ENCODE measurements around the gene KIZ.
A peak's percentile ranks its signal among the peaks of the same experiment; 100 is the strongest.

The KIZ gene

DNA sequence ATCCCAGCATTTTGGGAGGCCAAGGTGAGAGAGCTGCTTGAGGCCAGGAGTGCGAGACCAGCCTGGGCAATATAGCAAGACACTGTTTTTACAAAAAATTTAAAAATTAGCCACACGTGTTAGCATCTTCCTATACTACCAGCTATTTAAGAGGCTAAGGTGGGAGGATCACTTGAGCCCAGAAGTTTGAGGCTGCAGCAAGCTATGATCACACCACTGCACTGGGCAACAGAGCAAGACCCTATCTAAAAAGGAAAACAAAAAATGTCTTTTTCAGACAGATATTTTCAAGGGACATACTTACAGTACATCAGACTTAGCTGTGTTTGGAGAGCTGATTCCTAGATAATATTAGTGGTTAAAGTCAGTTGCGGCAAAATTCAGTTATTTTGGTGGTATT is 104.3 kb downstream of the KIZ start:
- H3K9me3 ChIP-seq (ENCODE audit: control insufficient read depth, insufficient read depth, low read length): no peaks in the 10 kb centered on the region
- no peak overlapping the region for H3K9ac ChIP-seq (ENCODE audit: low read depth, low read length)
- no peak overlapping the region for H3K27ac ChIP-seq (ENCODE audit: low read depth, low read length)
- peaks cover 37% of the 10 kb centered on the region for H3K4me1 ChIP-seq (ENCODE audit: control insufficient read depth, insufficient read depth, low read length)
- H3K36me3 ChIP-seq (ENCODE audit: control insufficient read depth, insufficient read depth, low read length): peaks cover 34% of the 10 kb centered on the region
- H3K4me3 ChIP-seq (ENCODE audit: low read depth, low read length): no peak overlapping the region
- H3K27me3 ChIP-seq (ENCODE audit: control insufficient read depth, insufficient read depth, low read length): no peaks in the 10 kb centered on the region

- Histone ChIP-seq H3K27ac (ENCODE audit: low read depth, low read length) (no peak overlapping the region), H3K4me3 (ENCODE audit: low read depth, low read length) (no peak overlapping the region), H3K36me3 (ENCODE audit: control insufficient read depth, insufficient read depth, low read length) (peaks cover 34% of the 10 kb centered on the region), H3K9ac (ENCODE audit: low read depth, low read length) (no peak overlapping the region), H3K4me1 (ENCODE audit: control insufficient read depth, insufficient read depth, low read length) (peaks cover 37% of the 10 kb centered on the region), H3K9me3 (ENCODE audit: control insufficient read depth, insufficient read depth, low read length) (no peaks in the 10 kb centered on the region), H3K27me3 (ENCODE audit: control insufficient read depth, insufficient read depth, low read length) (no peaks in the 10 kb centered on the region)
These were observed 104.8 kb downstream of the KIZ start for GRCh38 chr20:21230686-21231085.

- H3K36me3 ChIP-seq (ENCODE audit: control insufficient read depth, insufficient read depth, low read length): peaks cover 31% of the 10 kb centered on the region
- no peak overlapping the region for H3K4me3 ChIP-seq (ENCODE audit: low read depth, low read length)
- H3K9ac ChIP-seq (ENCODE audit: low read depth, low read length): no peak overlapping the region
- no peaks in the 10 kb centered on the region for H3K27me3 ChIP-seq (ENCODE audit: control insufficient read depth, insufficient read depth, low read length)
- H3K27ac ChIP-seq (ENCODE audit: low read depth, low read length): peak overlapping the region; percentile 40
- peaks cover 34% of the 10 kb centered on the region for H3K4me1 ChIP-seq (ENCODE audit: control insufficient read depth, insufficient read depth, low read length)
- no peaks in the 10 kb centered on the region for H3K9me3 ChIP-seq (ENCODE audit: control insufficient read depth, insufficient read depth, low read length)
These were observed 106.8 kb downstream of the KIZ start for GRCh38 chr20:21232546-21233280.

DNA sequence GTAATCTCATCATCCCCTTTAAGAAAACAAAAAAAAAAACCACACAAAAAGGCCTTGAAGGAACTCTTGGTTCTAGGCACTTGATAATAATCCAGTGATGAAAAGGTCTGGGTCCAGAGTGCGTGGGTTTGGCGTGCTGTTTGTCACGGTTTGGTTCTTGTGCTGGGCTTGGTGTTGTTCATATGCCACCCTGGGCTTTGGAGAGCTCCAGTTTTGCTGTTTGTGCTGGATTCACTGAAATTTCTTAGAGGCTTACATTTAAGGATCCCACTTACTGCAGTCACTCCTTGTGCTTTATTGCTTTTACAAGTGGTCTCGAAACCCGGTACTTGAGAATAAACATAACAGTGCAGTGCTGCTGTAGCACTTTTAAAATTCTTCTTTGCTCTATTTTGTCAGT is 108.4 kb downstream of the KIZ start:
- H3K27ac ChIP-seq (ENCODE audit: low read depth, low read length): no peak overlapping the region
- H3K9ac ChIP-seq (ENCODE audit: low read depth, low read length): no peak overlapping the region
- peaks cover 31% of the 10 kb centered on the region for H3K36me3 ChIP-seq (ENCODE audit: control insufficient read depth, insufficient read depth, low read length)
- H3K4me1 ChIP-seq (ENCODE audit: control insufficient read depth, insufficient read depth, low read length): peaks cover 34% of the 10 kb centered on the region
- H3K27me3 ChIP-seq (ENCODE audit: control insufficient read depth, insufficient read depth, low read length): no peaks in the 10 kb centered on the region
- H3K4me3 ChIP-seq (ENCODE audit: low read depth, low read length): no peak overlapping the region
- H3K9me3 ChIP-seq (ENCODE audit: control insufficient read depth, insufficient read depth, low read length): no peaks in the 10 kb centered on the region

DNA sequence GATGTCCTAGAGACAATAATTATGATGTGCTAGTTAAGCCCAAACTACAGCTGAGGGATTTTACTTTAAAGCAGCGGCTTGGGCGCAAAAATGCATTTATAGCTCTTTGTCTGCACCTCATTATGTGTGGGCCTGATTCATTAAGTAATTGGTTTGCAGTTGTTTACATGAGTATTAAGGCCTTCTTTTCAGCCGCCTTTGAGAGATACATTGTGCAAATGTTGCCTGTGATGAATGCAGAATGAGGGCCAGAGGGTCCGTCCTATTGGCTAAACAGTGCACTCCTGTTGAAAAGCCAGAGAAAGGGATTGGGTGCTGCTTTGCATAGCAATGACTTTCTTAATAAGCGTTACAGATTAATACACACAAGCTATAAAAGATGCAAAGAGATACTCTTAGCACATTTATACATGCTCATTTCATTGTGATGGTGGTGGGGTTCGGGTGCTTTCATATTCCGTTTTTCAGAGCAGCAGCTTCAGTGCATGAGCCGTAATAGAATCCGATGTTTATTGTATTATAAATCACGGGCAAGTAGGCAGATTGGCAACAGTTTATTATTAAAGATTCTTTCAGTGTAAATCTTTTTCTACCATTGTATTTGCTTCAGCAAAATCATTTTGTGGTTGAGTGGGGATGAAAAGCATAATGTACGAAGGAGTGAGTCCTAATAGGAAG is 109.1 kb downstream of the KIZ start:
- no peak overlapping the region for H3K27ac ChIP-seq (ENCODE audit: low read depth, low read length)
- H3K4me3 ChIP-seq (ENCODE audit: low read depth, low read length): no peak overlapping the region
- H3K27me3 ChIP-seq (ENCODE audit: control insufficient read depth, insufficient read depth, low read length): no peaks in the 10 kb centered on the region
- H3K4me1 ChIP-seq (ENCODE audit: control insufficient read depth, insufficient read depth, low read length): peaks cover 34% of the 10 kb centered on the region
- H3K36me3 ChIP-seq (ENCODE audit: control insufficient read depth, insufficient read depth, low read length): peaks cover 26% of the 10 kb centered on the region
- H3K9ac ChIP-seq (ENCODE audit: low read depth, low read length): no peak overlapping the region
- H3K9me3 ChIP-seq (ENCODE audit: control insufficient read depth, insufficient read depth, low read length): no peaks in the 10 kb centered on the region

DNA sequence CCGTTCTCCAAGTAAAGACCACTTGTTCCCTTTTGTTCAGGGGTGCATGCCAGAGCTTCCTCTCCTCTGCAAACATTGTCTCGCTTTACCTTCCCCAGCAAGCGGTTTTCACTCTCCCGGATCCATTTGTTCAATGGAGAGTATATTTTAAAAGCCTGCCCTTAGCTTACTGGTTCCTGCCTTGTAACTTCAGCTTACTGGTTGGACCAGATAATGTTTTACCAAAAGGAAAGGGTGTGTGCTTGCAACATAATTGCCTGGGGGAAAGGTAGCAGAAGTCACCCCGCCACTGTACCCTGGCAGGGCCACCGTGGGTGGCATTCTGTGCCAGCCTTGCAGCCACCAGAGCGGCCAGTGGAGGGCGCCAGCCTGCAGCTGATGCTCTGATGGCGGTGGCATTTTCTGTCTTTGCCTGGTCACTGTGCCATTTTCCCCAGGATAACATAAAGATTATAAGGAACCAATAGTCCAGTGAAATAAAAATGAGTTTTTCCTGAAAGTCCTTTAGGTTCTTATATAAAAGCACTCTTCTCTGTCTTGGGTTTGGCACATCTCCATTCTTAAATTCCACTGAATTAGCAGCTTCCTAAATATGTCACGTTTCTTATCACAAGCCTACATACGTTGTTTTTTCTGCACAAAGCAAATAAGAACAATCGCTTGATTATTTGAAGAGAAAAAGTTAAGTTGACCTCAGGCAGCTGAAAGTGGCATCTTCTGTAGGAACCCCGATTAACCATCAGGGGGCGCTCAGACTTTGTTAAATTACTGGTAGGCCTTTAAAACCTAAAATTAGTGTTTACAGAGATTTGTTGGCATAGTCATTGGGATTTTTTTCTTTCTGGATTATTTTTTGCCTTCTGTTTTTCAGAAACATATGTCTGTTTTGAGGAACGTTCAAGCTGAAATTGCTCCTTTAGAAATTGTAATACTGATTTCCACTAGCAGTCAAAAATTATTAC is 109.9 kb downstream of the KIZ start:
- H3K4me3 ChIP-seq (ENCODE audit: low read depth, low read length): peak overlapping the region; percentile 28; the same call in 1 of the 2 replicates
- H3K4me1 ChIP-seq (ENCODE audit: control insufficient read depth, insufficient read depth, low read length): peaks cover 34% of the 10 kb centered on the region
- H3K9me3 ChIP-seq (ENCODE audit: control insufficient read depth, insufficient read depth, low read length): no peaks in the 10 kb centered on the region
- peak overlapping the region; percentile 2 for H3K27ac ChIP-seq (ENCODE audit: low read depth, low read length)
- H3K27me3 ChIP-seq (ENCODE audit: control insufficient read depth, insufficient read depth, low read length): no peaks in the 10 kb centered on the region
- no peak overlapping the region for H3K9ac ChIP-seq (ENCODE audit: low read depth, low read length)
- H3K36me3 ChIP-seq (ENCODE audit: control insufficient read depth, insufficient read depth, low read length): peaks cover 18% of the 10 kb centered on the region; the same call in 1 of the 2 replicates

DNA sequence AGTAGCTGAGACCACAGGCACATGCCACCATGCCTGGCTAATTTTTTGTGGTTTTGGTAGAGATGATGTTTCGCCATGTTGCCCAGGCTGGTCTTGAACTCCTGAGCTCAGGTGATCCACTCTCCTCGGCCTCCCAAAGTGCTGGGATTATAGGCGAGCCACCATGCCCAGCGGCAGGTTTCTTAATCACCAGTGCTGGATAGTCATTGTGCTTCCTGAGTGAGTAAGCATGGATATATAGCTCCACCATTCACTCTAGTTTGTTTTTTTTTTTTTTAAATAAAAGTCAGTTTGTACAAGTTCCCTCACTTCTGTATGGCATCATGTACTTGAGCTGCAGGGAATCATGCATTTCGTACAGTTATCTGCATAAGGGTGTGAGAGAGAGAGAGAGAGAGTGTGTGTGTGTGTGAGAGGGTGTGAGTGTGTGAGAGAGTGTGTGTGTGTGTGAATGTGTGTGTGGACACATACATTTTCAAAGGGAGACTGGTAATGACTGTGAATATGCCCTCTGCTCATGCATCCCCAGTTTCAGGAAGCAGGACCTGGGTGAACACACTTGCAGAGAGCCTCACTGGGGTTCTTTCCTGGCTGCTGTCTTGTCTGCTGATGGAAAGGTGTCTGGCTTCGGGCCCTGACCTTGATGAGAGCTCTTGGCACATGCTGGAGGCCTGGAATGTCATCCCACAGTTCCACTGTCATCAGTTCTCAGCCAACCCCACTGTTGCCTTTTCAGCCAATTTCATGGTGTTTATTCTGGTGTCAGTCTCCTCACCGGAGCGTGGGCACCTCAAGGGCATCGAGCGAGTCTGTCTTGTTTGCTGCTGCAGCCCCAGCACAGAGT is 112.3 kb downstream of the KIZ start:
- no peaks in the 10 kb centered on the region for H3K27me3 ChIP-seq (ENCODE audit: control insufficient read depth, insufficient read depth, low read length)
- peaks cover 24% of the 10 kb centered on the region for H3K4me1 ChIP-seq (ENCODE audit: control insufficient read depth, insufficient read depth, low read length)
- no peaks in the 10 kb centered on the region for H3K9me3 ChIP-seq (ENCODE audit: control insufficient read depth, insufficient read depth, low read length)
- H3K27ac ChIP-seq (ENCODE audit: low read depth, low read length): no peak overlapping the region
- H3K36me3 ChIP-seq (ENCODE audit: control insufficient read depth, insufficient read depth, low read length): peaks cover 11% of the 10 kb centered on the region; the same call in 1 of the 2 replicates
- no peak overlapping the region for H3K9ac ChIP-seq (ENCODE audit: low read depth, low read length)
- no peak overlapping the region for H3K4me3 ChIP-seq (ENCODE audit: low read depth, low read length)

- H3K9me3 ChIP-seq (ENCODE audit: control insufficient read depth, insufficient read depth, low read length): no peaks in the 10 kb centered on the region
These were observed 113.1 kb downstream of the KIZ start for GRCh38 chr20:21238818-21239536.

GRCh38 chr20:21240394-21240793 is 114.5 kb downstream of the KIZ start:
- no peak overlapping the region for H3K27ac ChIP-seq (ENCODE audit: low read depth, low read length)
- H3K4me3 ChIP-seq (ENCODE audit: low read depth, low read length): no peak overlapping the region
- no peaks in the 10 kb centered on the region for H3K9me3 ChIP-seq (ENCODE audit: control insufficient read depth, insufficient read depth, low read length)
- no peak overlapping the region for H3K9ac ChIP-seq (ENCODE audit: low read depth, low read length)
- peaks cover 12% of the 10 kb centered on the region; the same call in 1 of the 2 replicates for H3K36me3 ChIP-seq (ENCODE audit: control insufficient read depth, insufficient read depth, low read length)
- no peaks in the 10 kb centered on the region for H3K27me3 ChIP-seq (ENCODE audit: control insufficient read depth, insufficient read depth, low read length)
- peaks cover 6% of the 10 kb centered on the region for H3K4me1 ChIP-seq (ENCODE audit: control insufficient read depth, insufficient read depth, low read length)

More at GRCh38 chr20:21238818-21239536, 113.1 kb downstream of the KIZ start:
- no peak overlapping the region for H3K9ac ChIP-seq (ENCODE audit: low read depth, low read length)
- no peak overlapping the region for H3K4me3 ChIP-seq (ENCODE audit: low read depth, low read length)
- H3K36me3 ChIP-seq (ENCODE audit: control insufficient read depth, insufficient read depth, low read length): peaks cover 9% of the 10 kb centered on the region; the same call in 1 of the 2 replicates
- H3K27ac ChIP-seq (ENCODE audit: low read depth, low read length): no peak overlapping the region
- H3K4me1 ChIP-seq (ENCODE audit: control insufficient read depth, insufficient read depth, low read length): peaks cover 20% of the 10 kb centered on the region
- H3K27me3 ChIP-seq (ENCODE audit: control insufficient read depth, insufficient read depth, low read length): no peaks in the 10 kb centered on the region

Measured in HUES48 (cell line).